ENCODE measurements around the gene PCGF6.
"Not testable (repeated sequence)": the region's sequence is repeated elsewhere in the genome, so short reads cannot be mapped to it uniquely, and the experiment has no call there.

PCGF6 gene

DNA sequence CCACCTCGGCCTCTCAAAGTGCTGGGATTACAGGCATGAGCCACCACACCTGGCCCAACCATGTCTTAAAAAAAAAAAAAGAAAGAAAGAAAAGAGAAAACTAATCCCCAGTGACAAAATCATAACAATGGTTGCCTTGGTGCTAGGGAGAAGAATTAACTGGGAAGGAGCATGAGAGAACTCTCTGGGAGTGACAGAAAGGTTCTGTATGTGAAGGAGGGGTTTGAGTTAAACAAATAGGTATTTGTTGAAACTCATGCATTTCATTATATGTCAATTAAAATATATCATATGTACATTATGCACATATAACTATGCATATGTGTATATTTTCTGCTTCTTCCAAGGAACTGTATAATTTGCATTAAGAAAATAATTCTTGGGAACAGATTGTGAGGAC lies 40.7 kb downstream of the PCGF6 start:
- no peak for DNase-seq

DNA sequence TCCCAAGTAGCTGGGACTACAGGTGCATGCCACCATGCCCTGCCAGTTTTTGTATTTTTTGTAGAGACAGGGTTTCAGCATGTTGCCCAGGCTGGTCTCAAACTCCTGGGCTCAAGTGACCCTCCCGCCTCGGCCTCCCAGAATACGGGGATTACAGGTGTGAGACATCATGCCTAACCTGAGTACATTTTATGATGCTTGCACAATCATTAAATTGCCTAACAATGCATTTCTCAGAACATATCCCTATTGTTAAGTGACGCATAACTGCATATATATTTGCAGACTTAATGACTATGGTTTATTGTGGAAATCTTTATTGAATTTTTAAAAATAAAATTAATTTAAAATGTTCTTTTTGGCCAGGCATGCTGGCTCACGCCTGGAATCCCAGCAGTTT lies 43.3 kb downstream of the PCGF6 start:
- no peak for DNase-seq

DNA sequence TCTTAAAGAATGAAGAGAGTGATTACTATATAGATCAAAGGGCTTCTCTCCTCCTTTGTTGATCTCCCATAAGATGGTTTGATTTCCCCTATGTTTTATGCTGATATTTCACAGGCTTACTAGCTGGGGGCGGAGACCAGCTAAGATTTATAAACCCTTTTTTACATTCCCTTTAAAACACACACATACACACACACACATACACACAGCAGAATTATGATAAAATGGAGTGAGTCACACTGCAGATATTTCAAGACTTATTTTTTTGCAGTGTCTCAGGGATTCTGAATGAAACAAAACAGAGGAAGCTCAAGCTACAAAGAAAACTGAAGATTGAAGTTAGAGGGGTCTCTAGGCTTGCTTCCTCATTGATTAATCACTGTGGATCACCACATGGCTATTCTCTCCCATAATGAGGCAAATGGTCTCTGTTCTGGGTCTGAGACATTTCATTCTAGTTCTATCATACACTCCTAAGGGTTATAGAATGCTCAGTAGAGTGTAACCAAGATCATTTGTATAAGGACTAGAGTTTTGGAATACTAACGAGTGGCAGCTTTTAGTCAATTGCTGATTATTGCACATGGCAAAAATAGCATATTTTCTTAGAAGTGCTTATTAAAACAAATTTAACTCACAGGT lies 55.4 kb downstream of the PCGF6 start:
- DNase-seq = no peak

DNA sequence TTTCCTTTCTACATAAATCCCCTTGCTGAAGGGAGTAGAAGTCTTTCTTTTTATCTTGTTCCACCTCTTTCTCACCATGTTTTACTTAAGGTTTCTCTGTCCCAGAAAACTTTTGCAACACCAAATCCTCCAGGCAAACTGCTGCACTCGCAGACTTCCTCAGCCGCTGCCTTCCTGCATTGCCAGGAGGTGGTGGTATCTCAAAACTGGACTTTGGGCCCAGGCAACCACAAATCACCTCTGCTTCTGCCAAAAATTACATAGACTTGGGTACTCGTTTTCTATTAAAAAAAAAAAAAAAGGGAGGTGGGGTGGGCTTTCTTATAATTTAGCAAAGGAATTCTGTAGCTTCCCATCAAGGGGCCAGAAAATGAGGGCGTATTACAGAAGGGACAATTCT lies 59.4 kb downstream of the PCGF6 start:
- no peak for DNase-seq

DNA sequence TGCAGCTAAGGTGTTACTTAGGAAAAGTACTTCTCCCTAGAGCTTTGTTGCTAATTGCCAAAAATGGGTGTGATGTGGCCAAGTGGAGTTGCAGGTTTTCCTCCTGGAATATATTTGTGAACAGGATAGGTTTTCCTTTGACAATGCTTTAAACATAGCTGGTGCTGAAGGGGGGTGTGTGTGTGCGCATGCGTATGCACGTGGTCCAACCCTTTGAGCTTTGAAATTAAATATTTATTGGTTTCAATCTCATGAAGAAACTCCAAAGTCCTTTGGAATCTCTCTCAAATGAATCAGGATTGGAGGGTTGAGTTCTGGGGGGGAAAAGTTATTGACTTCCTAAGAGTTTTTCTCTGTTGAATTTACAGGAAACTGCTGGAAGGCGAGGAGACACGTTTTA lies 62.9 kb downstream of the PCGF6 start:
- DNase-seq = no peak

DNA sequence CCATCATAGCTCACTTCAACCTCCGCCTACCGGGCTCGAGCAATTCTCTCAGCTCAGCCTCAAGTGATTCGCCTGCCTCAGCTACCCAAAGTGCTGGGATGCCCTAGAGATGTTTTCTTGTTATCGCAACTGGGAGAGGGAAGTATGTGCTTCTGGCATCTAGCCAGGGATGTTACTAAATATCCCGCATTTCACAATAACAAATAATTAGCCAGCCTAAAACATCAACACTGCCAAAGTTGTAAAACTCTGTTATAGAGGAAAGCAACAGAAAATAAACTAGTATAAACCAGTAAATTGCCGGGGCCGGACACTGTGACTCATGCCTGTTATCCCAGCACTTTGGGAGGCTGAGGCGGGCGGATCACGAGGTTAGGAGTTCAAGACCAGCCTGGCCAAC lies 66.8 kb downstream of the PCGF6 start:
- no peak for DNase-seq

DNA sequence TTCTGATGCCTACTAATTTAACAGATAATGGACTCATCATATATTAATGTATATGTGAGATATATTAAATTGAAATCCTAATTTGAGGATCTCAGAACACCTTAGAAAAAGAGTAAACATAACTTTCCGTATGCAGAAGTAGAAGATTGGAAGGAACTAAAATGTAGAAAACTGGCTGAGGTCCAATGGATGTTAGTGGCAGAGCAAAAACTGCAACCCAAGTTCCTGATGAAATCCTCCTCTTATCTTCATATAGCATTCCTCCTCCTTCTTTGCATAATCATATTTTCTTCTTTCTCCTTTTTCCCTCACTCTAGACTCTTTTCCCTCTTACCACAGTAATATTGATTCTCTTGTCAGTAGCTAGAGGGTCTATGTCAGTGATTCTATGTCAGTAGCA lies 68.0 kb downstream of the PCGF6 start:
- DNase-seq = no peak

DNA sequence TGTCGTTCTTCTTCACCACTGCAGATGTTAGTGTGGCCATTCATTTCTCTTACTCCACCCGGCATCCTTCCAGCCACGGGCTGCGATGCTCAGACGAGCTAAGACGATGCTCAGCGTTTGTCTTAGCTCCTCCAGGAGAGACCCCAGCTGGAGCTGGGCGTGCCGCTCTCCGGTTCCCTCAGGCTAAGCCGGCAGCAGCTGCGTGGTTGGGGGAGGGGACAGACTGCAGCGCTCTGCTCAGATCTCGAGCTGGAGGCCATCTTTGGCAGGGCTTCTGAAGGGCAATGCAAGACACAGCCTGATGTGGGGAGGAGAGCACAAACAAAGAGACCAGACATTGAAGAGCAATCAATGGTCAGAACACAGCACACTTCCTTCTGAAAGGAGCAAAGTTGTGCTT lies 69.2 kb downstream of the PCGF6 start:
- DNase-seq = peak; percentile 9

DNA sequence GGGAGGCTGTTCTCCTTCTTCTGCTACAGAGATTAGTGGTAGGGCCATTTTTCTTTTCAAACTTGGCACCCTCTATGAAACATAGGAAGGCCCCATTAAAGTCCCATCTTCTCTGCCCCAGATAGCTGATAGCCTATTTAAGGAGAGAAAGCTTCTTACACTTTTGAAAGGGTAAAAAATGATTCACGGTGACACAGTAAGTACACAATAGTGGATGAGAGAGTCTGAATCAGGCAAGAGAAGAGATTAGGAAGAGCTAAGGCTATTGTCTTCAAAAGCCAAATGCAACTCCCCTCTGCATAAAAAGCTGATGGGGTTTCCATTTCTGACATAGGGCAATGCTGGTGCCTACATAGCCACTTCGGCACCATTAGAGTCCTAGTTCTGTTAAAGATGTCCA lies 70.4 kb downstream of the PCGF6 start:
- no peak for DNase-seq

DNA sequence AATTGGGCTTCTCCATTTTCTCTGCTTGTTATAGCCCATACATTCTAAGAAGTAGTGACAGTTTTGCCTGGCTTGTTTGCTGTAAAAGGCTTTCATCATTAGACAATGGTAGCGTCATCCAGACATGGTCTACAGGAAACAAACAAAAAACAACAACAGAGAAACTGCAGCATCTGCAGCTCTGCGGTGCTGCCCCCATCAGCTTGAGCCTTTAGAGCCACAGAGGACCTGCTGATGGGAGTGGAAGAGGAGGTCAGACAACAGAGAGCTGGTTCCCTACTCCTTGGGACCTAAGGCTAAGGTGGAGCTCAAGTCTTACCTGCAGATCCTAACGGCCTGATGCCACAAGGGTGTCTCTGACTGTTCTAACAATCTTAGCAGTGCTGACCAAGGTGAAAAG lies 70.9 kb downstream of the PCGF6 start:
- no peak for DNase-seq

DNA sequence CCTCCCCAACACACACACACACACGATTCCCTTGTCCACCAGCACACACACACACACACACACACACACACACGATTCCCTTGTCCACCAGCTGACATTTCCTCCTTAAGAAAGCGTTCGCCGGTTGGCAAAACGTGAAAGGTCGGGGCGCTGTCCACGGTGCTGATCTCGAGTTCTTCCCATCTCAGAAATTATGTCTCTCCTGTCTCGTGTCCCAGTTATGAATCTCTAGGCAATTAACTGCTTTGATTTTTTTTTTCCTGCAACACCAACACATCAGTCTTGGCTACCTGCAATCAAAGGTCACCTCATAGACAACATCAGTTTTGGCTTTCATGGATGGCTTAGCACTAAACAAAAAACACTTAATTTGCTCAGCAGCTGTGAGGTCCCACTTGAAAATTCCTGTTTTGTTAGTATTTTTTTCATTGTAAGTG lies 72.1 kb downstream of the PCGF6 start:
- DNase-seq = no peak

DNA sequence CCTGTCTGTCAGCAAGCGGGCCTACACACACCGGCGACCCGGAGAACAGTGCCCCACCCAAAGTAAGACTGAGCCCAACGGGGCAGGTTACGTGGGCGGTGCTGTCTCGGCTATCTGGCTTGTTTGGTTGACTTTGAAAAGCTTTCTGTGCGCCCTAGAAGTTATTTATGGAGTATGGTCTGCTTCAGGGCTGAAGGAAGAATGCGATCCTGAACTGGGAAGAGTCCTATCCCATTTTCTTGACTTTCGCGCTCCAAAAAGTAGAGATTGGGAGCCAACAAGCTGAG lies 72.5 kb downstream of the PCGF6 start:
- DNase-seq = no peak

DNA sequence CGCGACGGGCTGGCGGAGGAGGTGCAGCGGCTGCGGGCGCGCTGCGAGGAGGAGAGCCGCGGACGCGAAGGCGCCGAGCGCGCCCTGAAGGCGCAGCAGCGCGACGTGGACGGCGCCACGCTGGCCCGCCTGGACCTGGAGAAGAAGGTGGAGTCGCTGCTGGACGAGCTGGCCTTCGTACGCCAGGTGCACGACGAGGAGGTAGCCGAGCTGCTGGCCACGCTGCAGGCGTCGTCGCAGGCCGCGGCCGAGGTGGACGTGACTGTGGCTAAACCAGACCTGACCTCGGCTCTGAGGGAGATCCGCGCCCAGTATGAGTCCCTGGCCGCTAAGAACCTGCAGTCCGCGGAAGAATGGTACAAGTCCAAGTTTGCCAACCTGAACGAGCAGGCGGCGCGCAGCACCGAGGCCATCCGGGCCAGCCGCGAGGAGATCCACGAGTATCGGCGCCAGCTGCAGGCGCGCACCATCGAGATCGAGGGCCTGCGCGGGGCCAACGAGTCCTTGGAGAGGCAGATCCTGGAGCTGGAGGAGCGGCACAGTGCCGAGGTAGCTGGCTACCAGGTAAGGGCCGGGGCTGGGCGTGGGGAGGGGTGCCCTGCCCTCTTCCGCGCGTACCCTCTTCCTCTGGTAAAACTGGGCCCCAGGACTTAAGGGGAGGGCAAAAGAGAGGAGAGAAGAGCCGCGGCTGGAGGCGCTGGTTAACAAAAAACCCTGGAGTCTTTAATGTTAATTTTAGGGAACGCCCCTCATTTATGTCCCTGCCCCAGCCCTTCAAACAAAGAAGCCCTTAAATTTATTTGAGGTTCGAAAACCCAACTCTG lies 73.0 kb downstream of the PCGF6 start:
- DNase-seq = no peak

DNA sequence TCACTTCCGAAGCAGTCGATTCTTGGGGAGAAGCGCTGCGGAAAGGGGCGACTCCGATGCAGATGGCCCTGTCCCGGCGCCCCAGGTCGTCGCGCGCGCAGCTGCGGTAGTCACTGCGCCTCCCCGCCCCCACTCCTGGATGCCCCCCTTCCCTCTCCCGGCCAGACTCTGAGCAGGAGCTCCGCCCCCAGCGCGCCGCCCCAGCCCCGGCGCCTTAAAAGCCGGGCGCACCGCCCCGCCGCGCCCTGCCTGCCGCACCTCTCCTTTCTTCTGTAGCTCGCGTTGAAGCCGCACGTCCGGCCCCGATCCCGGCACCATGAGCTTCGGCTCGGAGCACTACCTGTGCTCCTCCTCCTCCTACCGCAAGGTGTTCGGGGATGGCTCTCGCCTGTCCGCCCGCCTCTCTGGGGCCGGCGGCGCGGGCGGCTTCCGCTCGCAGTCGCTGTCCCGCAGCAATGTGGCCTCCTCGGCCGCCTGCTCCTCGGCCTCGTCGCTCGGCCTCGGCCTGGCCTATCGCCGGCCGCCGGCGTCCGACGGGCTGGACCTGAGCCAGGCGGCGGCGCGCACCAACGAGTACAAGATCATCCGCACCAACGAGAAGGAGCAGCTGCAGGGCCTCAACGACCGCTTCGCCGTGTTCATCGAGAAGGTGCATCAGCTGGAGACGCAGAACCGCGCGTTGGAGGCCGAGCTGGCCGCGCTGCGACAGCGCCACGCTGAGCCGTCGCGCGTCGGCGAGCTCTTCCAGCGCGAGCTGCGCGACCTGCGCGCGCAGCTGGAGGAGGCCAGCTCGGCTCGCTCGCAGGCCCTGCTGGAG lies 73.8 kb downstream of the PCGF6 start, which contains the start of gene INA:
Gene INA (plus strand): TSS at position 243 of the 817 bp plus-strand sequence. CDS start 74 bp downstream, at position 317.
- DNase-seq = peak; percentile 1

DNA sequence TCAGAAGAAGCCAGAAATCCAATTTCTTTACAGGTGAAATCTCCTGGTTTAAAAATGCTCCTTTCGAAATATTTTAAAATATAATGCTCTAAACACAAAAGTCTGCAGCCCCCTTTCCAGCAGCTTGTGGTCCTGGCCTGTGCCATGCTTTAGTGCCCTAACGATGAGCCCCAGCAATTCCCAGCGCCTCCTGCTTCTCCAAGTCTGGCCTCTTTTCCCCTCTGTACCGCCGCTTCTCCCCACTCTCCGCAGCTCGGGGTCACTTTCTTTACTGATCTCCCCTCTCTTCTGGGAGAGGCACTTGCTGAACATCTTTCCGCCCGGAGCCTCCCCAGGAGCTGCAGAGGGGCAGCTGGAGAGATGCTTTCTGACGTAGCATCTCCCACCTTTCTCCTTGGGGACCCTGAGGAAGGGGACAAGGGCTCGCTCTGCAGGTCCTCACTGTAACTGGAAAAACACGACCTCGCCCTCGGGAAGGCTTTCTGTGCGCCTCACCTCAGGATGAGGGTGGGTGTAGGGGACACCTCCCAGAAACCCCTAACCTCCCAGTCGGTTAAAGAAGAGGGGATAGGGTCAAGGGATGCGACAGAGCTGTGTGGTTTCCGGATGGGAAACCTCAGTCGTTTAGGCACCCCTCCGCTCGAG lies 74.6 kb downstream of the PCGF6 start:
- no peak for DNase-seq

DNA sequence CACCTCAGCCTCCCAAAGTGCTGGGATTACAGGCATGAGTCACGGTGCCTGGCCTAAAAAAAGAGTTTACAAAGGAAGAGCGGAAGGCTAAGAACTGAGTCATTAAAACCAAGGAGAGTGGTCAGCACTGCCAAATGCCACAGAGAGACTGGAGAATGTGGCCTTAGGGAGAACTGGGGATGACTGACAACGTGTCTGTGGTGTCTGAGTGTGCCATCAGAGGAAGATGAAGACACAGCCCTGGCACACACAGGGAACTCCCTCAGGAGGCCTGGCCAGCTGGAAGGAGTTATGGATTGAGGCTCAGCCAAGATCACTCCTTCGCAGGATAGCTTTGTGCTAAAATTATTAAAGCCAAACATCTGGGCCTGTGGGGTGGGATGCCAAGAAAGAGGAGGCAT lies 77.9 kb downstream of the PCGF6 start:
- DNase-seq = peak; percentile 60

DNA sequence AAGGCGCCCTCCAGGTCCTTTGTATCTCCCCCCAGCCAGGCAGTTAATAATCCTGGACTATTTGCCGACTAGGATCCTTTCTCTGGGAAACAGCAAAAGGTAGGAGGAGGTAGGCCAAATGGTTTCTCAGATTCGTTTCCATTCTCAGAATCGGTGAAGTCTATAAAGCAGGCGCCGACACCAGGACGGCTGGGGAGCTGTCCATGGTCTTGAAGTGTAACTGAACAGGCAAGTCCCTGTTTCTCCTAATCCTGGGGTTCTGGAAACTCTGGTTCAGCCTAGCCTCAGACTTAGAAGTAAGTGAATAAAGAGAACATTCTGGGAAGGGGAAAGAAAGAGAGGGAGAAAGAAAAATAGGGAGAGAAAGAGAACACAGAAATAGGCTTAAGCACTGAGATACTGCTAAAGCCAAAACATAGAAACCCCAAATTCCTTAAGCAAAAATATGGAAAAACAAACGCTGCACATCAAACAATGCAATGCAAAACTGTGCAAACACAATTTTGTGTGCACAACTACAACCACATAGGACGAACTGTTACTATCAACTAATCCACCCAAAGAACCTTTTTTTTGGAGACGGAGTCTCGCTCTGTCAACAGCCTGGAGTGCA lies 85.1 kb downstream of the PCGF6 start:
- DNase-seq = no peak

DNA sequence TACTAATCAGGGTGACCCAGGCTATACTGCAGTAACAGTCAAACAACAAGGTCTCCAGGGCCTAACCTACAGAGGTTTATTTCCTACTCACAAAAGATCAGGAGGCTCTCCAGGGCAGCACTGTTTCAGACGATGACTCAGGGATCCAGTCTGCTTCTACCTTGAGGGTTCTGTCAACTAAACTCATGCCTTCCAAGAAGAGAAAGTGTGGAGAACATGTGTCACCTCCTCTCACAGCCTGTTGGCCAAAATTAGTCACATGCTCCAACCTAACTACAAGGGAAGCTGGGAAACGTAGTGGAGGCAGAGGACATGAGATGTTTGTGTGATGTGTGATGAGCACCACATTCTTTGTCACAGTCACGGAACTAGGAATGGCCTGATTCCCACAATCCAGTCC lies 88.7 kb downstream of the PCGF6 start:
- no peak for DNase-seq

DNA sequence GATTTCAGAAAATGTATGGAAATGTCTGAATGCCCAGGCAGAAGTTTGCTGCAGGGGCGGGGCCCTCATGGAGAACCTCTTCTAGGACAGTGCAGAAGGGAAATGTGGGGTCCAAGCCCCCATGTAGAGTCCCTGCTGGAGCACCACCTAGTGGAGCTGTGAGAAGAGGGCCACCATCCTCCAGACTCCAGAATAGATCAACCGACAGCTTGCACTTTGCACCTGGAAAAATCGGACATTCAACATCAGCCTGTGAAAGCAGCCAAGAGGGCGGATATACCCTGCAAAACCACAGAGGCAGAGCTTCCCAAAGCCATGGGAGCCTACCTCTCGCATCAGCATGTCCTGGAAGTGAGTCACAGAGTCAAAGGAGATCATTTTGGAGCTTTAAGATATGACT lies 91.0 kb downstream of the PCGF6 start:
- no peak for DNase-seq

DNA sequence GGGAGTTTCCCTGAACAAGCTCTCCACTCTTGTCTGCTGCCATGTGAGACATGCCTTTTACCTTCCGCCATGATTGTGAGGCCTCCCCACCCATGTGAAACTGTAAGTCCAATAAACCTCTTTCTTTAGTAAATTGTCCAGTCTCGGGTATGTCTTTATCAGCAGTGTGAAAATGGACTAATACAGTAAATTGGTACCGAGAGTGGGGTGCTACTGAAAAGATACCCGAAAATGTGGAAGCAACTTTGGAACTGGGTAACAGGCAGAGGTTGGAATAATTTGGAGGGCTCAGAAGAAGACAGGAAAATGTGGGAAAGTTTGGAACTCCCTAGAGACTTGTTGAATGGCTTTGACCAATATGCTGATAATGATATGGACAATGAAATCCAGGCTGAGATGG lies 92.0 kb downstream of the PCGF6 start:
- not testable (repeated sequence) for DNase-seq

DNA sequence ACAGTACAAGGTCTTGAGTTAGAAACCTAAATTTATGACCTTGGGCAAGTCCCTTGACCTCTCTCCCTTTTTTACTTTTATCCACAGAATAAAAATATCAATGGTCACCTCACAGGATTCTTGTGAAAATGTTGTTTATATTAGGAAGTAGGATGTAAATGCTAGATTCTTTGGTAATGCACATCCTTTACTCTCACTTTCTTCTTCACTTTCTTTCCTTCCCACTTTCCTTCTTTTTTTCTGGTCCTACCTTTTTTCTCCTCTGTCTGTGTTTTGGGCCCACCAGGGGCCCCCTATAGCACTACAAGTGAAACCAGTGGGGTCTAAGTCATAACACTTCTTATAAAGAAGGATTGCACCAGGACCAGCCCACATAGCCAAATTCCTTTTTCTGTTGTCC lies 93.1 kb downstream of the PCGF6 start:
- DNase-seq = no peak

DNA sequence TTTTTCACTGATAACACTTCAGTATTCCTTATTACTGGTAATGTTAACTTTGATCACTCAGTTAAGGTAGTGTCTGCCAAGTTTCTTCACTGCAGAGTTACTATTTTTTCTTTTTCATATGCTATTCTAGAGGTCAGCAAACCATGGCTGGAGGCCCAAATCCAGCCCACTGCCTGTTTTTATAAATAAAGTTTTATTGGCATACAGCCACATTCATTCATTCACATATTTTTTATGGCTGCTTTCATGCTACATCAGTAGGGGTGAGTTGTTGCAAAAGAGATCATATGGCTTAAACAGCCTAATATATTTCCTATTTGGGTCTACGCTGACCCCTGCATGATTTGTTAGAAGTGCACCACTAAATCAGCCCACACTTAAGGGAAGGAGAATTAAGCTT lies 94.3 kb downstream of the PCGF6 start:
- no peak for DNase-seq
